NCI-H526 (cell line): ENCODE data around the gene AKAP12.

ENCODE experiments used
- DNase-seq, 2 experiments: peaks; one replicate each; lab custom pipeline; 2025; lab: John Stamatoyannopoulos, UW

Gene AKAP12

GRCh38 chr6:151279891-151280290 is 40.1 kb downstream of the AKAP12 start:
- no peak for DNase-seq

GRCh38 chr6:151280859-151281258 is 41.1 kb downstream of the AKAP12 start:
- peak in 1 of 2 experiments; percentile 3 for DNase-seq

- no peak for DNase-seq
Measured at GRCh38 chr6:151284012-151284411, 44.2 kb downstream of the AKAP12 start.

GRCh38 chr6:151284548-151285017 is 44.8 kb downstream of the AKAP12 start:
- DNase-seq: no peak

- no peak for DNase-seq
Measured at GRCh38 chr6:151285122-151285521, 45.4 kb downstream of the AKAP12 start.

GRCh38 chr6:151286214-151286613 is 46.4 kb downstream of the AKAP12 start:
- no peak for DNase-seq

- no peak for DNase-seq
Measured at GRCh38 chr6:151288712-151289398, 49.1 kb downstream of the AKAP12 start.

GRCh38 chr6:151289399-151290007 is 49.7 kb downstream of the AKAP12 start:
- DNase-seq: no peak

GRCh38 chr6:151290877-151291721 is 51.3 kb downstream of the AKAP12 start:
- no peak for DNase-seq

- no peak for DNase-seq
Measured at GRCh38 chr6:151291722-151292059, 51.9 kb downstream of the AKAP12 start.

GRCh38 chr6:151292974-151293687 is 53.4 kb downstream of the AKAP12 start:
- DNase-seq: no peak

- no peak for DNase-seq
Measured at GRCh38 chr6:151293688-151294016, 53.9 kb downstream of the AKAP12 start.

GRCh38 chr6:151294561-151295101 is 54.9 kb downstream of the AKAP12 start:
- no peak for DNase-seq

- DNase-seq: no peak
Measured at GRCh38 chr6:151297886-151298285, 58.1 kb downstream of the AKAP12 start.

GRCh38 chr6:151299011-151299410 is 59.2 kb downstream of the AKAP12 start:
- DNase-seq: no peak

GRCh38 chr6:151300267-151300991 is 60.7 kb downstream of the AKAP12 start:
- no peak for DNase-seq

GRCh38 chr6:151301547-151301946 is 61.8 kb downstream of the AKAP12 start:
- DNase-seq: no peak

GRCh38 chr6:151303231-151303630 is 63.5 kb downstream of the AKAP12 start:
- no peak for DNase-seq

GRCh38 chr6:151306269-151306783 is 66.6 kb downstream of the AKAP12 start:
- DNase-seq: no peak

- DNase-seq: no peak
Measured at GRCh38 chr6:151307501-151307900, 67.7 kb downstream of the AKAP12 start.

GRCh38 chr6:151309619-151310018 is 69.9 kb downstream of the AKAP12 start:
- no peak for DNase-seq
